Smooth muscle cell (in vitro differentiated cells): ENCODE data around the gene NPAS3. TPM values are rescaled to one million over a fixed set of nuclear protein-coding genes. Genes with fewer than 3 reads are reported as not detected.

Experiments used
- DNase-seq: peaks from one replicate; lab custom pipeline; 2025; ENCODE audit not compliant: unreplicated experiment; lab: John Stamatoyannopoulos, UW
- H2AFZ ChIP-seq: fragments of 200-600 bp; sonication (generic); 2 replicates; pipeline ENCODE4 v1.6.0; 2016; ENCODE audit warnings: antibody characterized with exemption, low read depth, mild to moderate bottlenecking
- H3F3A ChIP-seq: fragments of 200-600 bp; sonication (generic); 2 replicates; pipeline ENCODE4 v1.6.0; 2017; ENCODE audit warnings: antibody characterized with exemption, low read depth
- H3K27ac ChIP-seq: fragments of 200-600 bp; sonication (generic); 2 replicates; pipeline ENCODE4 v1.5.1; 2016; ENCODE audit warnings: low read depth, mild to moderate bottlenecking
- H3K27me3 ChIP-seq: fragments of 200-600 bp; sonication (generic); 2 replicates; pipeline ENCODE4 v1.6.1; 2016; ENCODE audit warnings: low read depth, mild to moderate bottlenecking
- H3K36me3 ChIP-seq: fragments of 200-600 bp; sonication (generic); 2 replicates; pipeline ENCODE4 v1.5.1; 2016; ENCODE audit warnings: low read depth
- H3K4me1 ChIP-seq: fragments of 200-600 bp; sonication (generic); 2 replicates; pipeline ENCODE4 v1.5.1; 2016; ENCODE audit warnings: low read depth
- H3K4me2 ChIP-seq: fragments of 200-600 bp; sonication (generic); 2 replicates; pipeline ENCODE4 v1.6.0; 2016; ENCODE audit warnings: mild to moderate bottlenecking
- H3K4me3 ChIP-seq: fragments of 200-600 bp; sonication (generic); 2 replicates; pipeline ENCODE4 v1.5.1; 2016; ENCODE audit warnings: mild to moderate bottlenecking
- H3K79me2 ChIP-seq: fragments of 200-600 bp; sonication (generic); 2 replicates; pipeline ENCODE4 v1.6.0; 2016; ENCODE audit warnings: low read depth, mild to moderate bottlenecking
- H3K9ac ChIP-seq: fragments of 200-600 bp; sonication (generic); 2 replicates; pipeline ENCODE4 v1.6.0; 2016; ENCODE audit warnings: low read depth
- H3K9me3 ChIP-seq: fragments of 200-600 bp; sonication (generic); replicated peaks from 2 replicates; pipeline ENCODE4 v1.5.1; 2016; ENCODE audit warnings: low read depth
- H4K20me1 ChIP-seq: fragments of 200-600 bp; sonication (generic); 2 replicates; pipeline ENCODE4 v1.6.0; 2016; ENCODE audit warnings: low read depth
- WGBS: methylation state at CpG from one replicate; pipeline ENCODE4 v1.1.7; 2016; ENCODE audit warnings: low lambda C conversion rate; 5-methylcytosine and 5-hydroxymethylcytosine counted together
- polyA plus RNA-seq: library from polyadenylated mRNA; unstranded; fragments of >200 nt; fragmentation: Nextera tagmentation; extraction: Ambion mirVana; gene quantifications from 2 replicates; pipeline ENCODE4 v1.2.1, GENCODE V29; 2016
- total RNA-seq: library from RNA; depleted of rRNA; stranded (reverse); fragments of >200 nt; gene quantifications from 2 replicates; pipeline ENCODE4 v1.2.3, GENCODE V29; 2014
- TF ChIP-seq, protein P1 (sequence below): fragments of 200-600 bp; sonication (generic); IDR thresholded peaks from 2 replicates; pipeline ENCODE4 v1.5.1; 2017; ENCODE audit warnings: borderline replicate concordance, mild to moderate bottlenecking, antibody characterized with exemption; ENCODE audit not compliant: insufficient read depth, poor library complexity, severe bottlenecking

The NPAS3 gene
- total and polyA plus RNA-seq, 2 experiments from 2014 or later: 0.79 to 2.0 TPM

DNA sequence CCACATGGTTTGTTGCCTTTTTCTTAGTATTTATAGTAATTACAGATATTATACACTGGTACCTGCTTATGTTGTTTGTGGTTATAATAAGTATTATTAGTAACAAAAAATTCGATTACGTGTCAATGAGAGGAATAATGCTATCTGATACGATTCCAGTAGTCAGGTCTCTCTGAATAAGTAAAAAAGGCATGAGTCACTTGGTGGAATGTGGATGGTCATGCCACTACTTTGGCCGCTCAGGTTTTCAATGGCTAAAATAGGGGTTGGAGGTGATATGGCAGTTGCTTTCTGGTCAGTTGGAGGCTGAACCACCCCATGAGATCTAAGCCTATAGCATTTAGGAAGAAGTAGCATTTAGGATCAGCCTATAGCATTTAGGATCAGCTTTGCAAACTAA lies 255.9 kb downstream of the NPAS3 start:
- H3K4me3 ChIP-seq: no peak overlapping the region
- WGBS: 90% methylated on average over 4 of the region's 4 CpGs
- H4K20me1 ChIP-seq: no peaks in the 10 kb centered on the region
- no peak overlapping the region for H3K9ac ChIP-seq
- H3K27ac ChIP-seq: no peak overlapping the region
- no peak overlapping the region for H2AFZ ChIP-seq
- H3K9me3 ChIP-seq: no peaks in the 10 kb centered on the region
- no peaks in the 10 kb centered on the region for H3F3A ChIP-seq
- TF ChIP-seq, protein P1, sequence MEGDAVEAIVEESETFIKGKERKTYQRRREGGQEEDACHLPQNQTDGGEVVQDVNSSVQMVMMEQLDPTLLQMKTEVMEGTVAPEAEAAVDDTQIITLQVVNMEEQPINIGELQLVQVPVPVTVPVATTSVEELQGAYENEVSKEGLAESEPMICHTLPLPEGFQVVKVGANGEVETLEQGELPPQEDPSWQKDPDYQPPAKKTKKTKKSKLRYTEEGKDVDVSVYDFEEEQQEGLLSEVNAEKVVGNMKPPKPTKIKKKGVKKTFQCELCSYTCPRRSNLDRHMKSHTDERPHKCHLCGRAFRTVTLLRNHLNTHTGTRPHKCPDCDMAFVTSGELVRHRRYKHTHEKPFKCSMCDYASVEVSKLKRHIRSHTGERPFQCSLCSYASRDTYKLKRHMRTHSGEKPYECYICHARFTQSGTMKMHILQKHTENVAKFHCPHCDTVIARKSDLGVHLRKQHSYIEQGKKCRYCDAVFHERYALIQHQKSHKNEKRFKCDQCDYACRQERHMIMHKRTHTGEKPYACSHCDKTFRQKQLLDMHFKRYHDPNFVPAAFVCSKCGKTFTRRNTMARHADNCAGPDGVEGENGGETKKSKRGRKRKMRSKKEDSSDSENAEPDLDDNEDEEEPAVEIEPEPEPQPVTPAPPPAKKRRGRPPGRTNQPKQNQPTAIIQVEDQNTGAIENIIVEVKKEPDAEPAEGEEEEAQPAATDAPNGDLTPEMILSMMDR: no peak
- no peaks in the 10 kb centered on the region for H3K79me2 ChIP-seq
- H3K4me1 ChIP-seq: no peaks in the 10 kb centered on the region
- H3K4me2 ChIP-seq: no peak overlapping the region
- H3K36me3 ChIP-seq: no peaks in the 10 kb centered on the region
- DNase-seq: no peak
- H3K27me3 ChIP-seq: no peaks in the 10 kb centered on the region

DNA sequence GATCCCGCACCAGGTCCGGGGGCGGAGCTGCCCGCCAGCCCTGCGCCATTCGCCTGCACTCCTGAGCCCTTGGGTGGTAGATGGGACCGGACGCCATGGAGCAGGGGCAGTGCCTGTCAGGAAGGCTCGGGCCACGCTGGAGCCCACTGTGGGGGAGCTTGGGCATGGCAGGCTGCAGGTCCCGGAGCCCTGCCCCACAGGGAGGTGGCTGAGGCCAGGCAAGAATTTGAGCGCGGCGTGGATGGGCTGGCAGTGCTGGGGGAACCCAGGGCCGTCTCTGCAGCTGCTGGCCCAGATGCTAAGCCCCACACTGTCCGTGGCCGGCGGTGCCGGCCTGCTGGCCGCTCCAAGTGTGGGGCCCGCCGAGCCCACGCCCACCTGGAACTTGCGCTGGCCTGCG lies 260.0 kb downstream of the NPAS3 start:
- H3K36me3 ChIP-seq: no peaks in the 10 kb centered on the region
- H3K9ac ChIP-seq: no peak overlapping the region
- H3K4me3 ChIP-seq: no peak overlapping the region
- H3K4me2 ChIP-seq: no peak overlapping the region
- WGBS: 96% methylated on average over 22 of the region's 25 CpGs
- no peak overlapping the region for H3K27ac ChIP-seq
- H3K79me2 ChIP-seq: no peaks in the 10 kb centered on the region
- no peak overlapping the region for H2AFZ ChIP-seq
- TF ChIP-seq, protein P1: no peak
- H3K4me1 ChIP-seq: no peaks in the 10 kb centered on the region
- H3K27me3 ChIP-seq: no peaks in the 10 kb centered on the region
- no peaks in the 10 kb centered on the region for H4K20me1 ChIP-seq
- DNase-seq: no peak
- H3F3A ChIP-seq: no peaks in the 10 kb centered on the region
- H3K9me3 ChIP-seq: no peaks in the 10 kb centered on the region

DNA sequence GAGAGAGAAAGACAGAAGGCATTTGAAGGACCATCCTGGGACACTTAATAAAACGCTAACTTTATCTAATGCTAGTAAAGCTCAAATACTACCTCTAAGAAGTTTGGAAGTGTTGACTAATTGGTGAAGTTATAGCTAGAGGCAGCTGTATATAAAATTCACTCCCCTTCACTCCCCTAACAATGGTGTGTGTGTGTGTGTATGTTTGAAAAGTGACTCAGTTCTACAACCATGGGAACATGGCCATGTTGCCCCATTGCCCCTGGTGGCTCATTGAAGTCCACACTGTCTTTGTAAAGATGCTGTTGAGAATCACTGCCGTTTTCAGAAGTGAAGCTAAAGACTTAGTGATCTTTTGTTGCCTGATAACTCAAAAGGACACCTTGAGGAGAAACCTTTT lies 262.4 kb downstream of the NPAS3 start:
- no peaks in the 10 kb centered on the region for H3K79me2 ChIP-seq
- no peak overlapping the region for H3K27ac ChIP-seq

DNA sequence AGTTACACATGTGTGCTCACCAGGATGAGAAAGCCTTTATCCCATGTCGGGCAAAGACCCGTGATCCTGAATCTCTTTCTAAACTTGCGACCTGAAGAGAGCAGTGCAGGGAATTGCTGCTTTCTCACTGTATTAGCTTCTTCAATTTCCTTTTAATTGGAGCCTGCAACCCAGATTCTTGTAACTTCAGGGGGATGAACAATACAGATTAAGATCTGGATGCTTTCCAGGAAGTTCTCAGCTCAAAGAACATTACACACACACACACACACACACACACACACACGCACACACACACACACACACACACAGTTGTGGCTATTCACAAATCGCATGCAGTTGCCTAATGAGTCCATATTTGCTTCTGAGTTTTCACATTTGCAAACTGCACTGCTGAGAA lies 268.3 kb downstream of the NPAS3 start:
- TF ChIP-seq, protein P1: no peak

More for the DNA sequence above, 262.4 kb downstream of the NPAS3 start:
- DNase-seq: no peak
- Histone ChIP-seq H3K9ac (no peak overlapping the region), H2AFZ (no peak overlapping the region), H3K9me3 (no peaks in the 10 kb centered on the region), H3K27me3 (no peaks in the 10 kb centered on the region), H3K4me1 (no peaks in the 10 kb centered on the region), H3K36me3 (no peaks in the 10 kb centered on the region), H3K4me2 (no peak overlapping the region), H3K4me3 (no peak overlapping the region), H3F3A (no peaks in the 10 kb centered on the region), H4K20me1 (no peaks in the 10 kb centered on the region)
- 90% methylated on average over 2 of the region's 2 CpGs for WGBS
- TF ChIP-seq, protein P1: no peak

More for the DNA sequence above, 268.3 kb downstream of the NPAS3 start:
- Histone ChIP-seq H3F3A (no peaks in the 10 kb centered on the region), H3K4me2 (no peak overlapping the region), H3K79me2 (no peaks in the 10 kb centered on the region), H4K20me1 (no peaks in the 10 kb centered on the region), H2AFZ (no peak overlapping the region), H3K4me3 (no peak overlapping the region), H3K9ac (no peak overlapping the region), H3K27ac (no peak overlapping the region), H3K4me1 (no peaks in the 10 kb centered on the region), H3K27me3 (peaks cover 4% of the 10 kb centered on the region), H3K9me3 (no peaks in the 10 kb centered on the region), H3K36me3 (no peaks in the 10 kb centered on the region)
- DNase-seq: no peak
- 71% methylated on average over 5 of the region's 5 CpGs for WGBS
